SHP77 treated with DMSO at 0.1 percent for 48 hours (cell line): Measurements from ENCODE around the gene DMD.

Experiments used
- DNase-seq: peaks from one replicate; lab custom pipeline; 2025; lab: John Stamatoyannopoulos, UW

DMD gene

GRCh38 chrX:31178064-31178768 is 2033.1 kb downstream of the DMD start:
- DNase-seq: no peak

- no peak for DNase-seq
Measured at GRCh38 chrX:31170792-31171191, 2040.6 kb downstream of the DMD start.

DNA sequence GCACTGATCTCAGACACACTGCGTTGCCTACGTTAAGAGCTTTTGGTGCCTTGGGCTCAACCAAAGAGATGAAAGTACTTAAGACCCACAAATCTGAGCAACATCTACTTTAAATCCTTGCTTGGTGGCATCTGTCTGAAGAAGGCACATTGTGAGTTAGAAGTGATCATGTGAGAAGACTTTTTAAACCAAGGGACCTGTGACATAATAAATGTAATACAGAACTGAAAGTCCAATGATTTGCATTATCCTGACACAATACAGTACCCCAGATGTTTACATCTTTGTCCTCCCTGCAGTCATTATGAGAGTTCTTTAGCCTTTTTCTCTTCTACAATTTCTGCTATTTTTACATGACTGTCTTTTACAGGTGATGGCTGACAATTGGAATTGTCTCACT is 2042.8 kb downstream of the DMD start:
- no peak for DNase-seq

DNA sequence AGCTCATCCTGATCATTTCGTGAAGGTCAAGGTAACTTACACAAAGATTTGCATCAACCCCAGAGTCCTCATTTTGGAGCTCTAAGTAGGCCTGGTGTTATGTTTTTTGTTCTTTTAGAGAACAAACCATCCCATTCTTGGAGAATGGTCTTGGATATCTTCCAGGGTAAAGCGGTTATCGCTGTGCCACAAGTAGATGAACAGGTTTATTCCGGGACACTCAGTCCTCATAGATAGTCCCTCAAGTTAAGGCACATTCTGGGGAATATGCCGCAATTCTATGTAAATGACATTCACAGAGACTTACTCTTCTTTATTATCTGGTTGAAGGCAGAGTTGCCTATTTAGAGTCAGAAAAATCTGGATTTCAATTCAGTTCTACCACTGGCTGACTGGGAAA is 2044.5 kb downstream of the DMD start:
- no peak for DNase-seq

DNA sequence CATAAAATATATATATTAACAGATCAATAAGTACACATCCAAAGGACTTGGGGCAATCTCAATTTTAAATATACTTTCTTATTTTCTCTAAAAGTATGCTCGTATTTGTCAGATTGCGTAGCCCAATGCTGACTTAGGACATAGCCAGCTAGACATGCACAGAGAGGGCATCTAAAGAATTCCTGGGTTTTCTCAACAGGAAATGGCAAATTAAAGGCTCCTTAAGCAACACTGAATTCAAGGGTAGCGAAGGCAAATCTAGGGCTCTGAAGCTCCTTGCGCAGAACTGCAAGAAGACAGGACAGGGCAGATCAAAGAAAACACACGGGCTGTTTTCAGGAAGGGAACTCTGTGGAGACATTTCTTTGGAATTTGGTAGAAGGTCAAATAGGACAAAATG is 2044.9 kb downstream of the DMD start:
- no peak for DNase-seq

GRCh38 chrX:31165241-31166035 is 2045.9 kb downstream of the DMD start:
- no peak for DNase-seq

DNA sequence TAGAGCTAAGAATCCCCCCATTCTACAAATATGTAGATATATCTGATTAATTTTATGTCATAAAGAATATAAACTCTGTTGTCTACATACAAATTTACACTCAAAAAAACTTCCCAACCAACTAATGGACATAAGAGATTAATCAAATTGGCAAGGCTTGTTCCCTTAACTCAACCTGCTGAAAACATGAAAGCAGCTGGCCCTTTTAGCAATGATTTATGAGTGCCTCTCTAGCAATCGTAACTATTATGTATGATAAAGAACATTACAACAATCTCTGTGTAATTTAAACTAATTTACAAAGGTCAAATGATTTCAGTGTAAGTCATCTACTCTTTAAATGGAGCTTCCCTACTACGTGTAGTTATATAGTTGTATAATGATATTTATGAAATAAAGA is 2056.4 kb downstream of the DMD start:
- peak; percentile 7 for DNase-seq

- no peak for DNase-seq
Measured at GRCh38 chrX:31153475-31154047, 2057.8 kb downstream of the DMD start.

DNA sequence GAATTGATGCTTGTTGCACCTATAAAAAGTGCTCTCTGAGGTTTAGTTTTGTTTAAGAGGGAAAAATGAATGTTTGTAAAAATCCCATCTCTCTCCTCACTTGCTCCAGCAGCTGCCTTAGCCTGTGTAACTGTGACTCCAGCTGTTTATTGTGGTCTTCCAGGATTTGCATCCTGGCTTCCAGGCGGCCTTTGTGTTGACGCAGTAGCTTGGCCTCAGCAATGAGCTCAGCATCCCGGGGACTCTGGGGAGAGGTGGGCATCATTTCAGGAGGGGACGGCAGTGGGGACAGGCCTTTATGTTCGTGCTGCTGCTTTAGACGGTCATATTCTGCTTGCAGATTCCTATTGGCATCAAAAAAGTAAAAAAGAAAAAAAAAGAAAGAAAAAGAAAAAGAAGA is 2064.2 kb downstream of the DMD start:
- no peak for DNase-seq

GRCh38 chrX:31139961-31140360 is 2071.4 kb downstream of the DMD start:
- no peak for DNase-seq

GRCh38 chrX:31138124-31138523 is 2073.2 kb downstream of the DMD start:
- no peak for DNase-seq

- no peak for DNase-seq
Measured at GRCh38 chrX:31136144-31136611, 2075.2 kb downstream of the DMD start.

DNA sequence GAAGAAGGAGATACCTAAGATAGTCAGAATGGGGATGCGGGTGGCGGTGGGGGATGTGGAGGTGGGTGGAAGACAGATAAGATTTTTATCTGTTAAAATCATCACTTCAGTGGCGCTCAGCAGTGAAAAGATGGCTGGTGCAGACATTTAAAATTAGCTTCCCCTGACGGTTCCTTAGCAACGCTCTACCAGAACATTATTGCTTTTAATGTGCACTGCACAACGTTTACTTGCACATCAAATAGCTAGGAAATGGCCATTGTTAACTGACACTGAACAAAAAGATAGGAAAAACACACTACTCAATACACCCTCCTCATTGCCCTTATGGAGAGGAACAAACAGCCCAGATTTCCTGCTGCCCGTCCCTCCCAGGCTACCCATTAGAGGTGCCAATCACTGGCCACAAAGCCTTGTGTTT is 2078.5 kb downstream of the DMD start:
- DNase-seq: no peak

DNA sequence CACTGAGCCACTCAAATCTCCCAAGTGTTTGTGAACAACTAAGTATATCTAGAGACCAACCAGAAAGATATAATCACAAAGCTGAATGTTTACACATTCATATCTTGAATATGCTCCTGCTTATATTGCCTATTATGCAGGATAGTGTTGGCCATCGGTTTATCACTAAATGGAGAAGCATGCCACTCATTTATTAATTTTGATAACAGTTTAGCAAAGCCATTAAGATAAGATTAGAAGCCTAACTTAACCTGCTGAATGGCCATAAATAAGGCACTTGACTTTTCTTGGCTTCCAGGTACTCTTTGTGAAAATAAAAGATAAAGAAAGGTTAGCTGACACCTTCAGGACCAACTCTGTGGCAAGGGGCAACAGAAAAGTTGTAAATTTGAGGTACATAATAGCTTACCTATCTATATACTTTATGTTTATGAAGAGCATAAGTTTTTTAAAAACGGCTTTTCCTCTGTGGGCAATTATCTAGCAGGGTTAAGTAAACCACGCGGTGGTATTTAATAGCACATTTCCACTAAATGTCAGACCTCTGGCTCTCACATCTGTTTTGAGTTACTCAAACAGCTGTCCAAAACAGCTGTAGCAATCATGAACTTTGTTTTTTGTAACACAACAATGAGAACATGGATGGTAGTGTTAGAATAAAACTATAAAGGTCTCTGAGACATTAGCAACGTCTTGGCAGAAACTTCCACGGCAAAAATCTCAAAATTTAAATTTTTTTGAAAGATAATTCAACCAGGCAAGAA is 2080.7 kb downstream of the DMD start:
- DNase-seq: no peak

- DNase-seq: no peak
Measured at GRCh38 chrX:31128855-31129254, 2082.5 kb downstream of the DMD start.

- DNase-seq: no peak
Measured at GRCh38 chrX:31127716-31128115, 2083.6 kb downstream of the DMD start.

DNA sequence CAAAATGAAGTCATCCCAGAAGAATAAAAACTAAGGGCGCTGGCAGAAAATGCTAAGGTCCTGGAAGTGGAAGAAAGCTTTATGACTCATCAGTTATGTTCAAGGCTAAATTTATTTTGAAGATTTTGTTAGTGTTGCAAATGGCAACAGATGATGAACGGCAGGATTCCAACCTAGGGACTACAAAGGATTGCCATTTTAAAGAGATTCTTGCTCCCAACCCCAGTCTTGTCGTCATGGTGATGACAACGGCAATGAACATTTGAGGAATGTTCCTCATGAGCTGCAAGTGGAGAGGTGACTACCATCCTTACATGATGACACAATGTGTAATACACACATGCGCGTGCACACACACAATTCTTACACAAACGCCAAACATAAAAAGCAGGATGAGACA is 2085.1 kb downstream of the DMD start:
- no peak for DNase-seq

- DNase-seq: no peak
Measured at GRCh38 chrX:31124536-31124935, 2086.8 kb downstream of the DMD start.

- no peak for DNase-seq
Measured at GRCh38 chrX:31123335-31123734, 2088.0 kb downstream of the DMD start.

- no peak for DNase-seq
Measured at GRCh38 chrX:31117266-31117665, 2094.1 kb downstream of the DMD start.

DNA sequence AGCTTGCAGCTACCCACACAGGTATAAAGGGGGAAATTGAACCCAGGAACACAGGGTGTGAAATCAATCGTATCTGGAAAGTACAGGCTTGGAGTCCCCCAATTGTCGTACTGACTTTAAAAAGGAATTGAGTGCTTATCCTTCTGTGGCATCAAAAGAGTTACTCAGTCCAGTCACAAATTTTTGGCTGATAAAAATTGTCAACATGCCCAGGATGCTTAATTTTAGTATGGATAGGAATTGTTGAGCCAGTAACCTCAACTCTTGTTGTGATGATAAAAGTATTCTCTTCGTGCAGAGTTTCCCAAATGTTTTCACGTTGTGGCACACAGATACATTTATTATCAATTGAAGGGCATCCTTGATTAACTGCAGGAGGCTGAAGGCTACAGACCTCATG is 2096.0 kb downstream of the DMD start:
- no peak for DNase-seq

DNA sequence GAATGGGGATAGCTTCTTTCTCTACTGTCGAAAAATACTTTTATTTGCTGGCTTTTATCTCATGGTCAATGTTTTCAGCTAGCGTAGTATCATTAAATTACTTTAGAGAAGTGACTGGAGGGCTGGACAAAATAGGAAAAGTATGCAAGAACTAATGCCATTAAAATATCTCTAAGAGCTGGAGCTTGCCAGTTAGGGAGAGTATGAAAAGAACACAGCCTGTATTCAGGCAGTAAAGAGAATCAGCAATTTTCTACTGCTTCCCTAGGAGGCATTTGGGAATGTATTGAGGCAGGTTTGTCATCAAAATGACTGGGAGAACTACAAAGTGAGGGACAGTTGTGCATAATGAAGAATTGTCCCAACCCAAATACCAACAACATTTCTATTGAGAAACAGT is 2096.5 kb downstream of the DMD start:
- DNase-seq: no peak
